ENCODE measurements around the gene PIGS. TPM values are rescaled to one million over a fixed set of nuclear protein-coding genes. Genes with fewer than 3 reads are reported as not detected.

The PIGS gene
- total and polyA plus RNA-seq, 12 donors: 9.0 to 69.3 (median 48.5) TPM

- ATAC-seq (no peak), DNase-seq (no peak)
- Histone ChIP-seq H3K4me3 (no peak overlapping the region), H3K27me3 (peaks cover 0 to 74% (median 46%) of the 10 kb centered on the region in 7 donors), H3K9me3 (no peaks in the 10 kb centered on the region), H3K4me1 (no peaks in the 10 kb centered on the region), H3K36me3 (no peaks in the 10 kb centered on the region), H3K27ac (no peak overlapping the region)
- intact Hi-C loops (cut with DNase I): no loop called here
- no peak for TF ChIP-seq CTCF (IDR thresholded peaks at IDR 0.05)
- WGBS, 2 donors: 66 to 73% methylated on average over 14 of the region's 14 CpGs
These were observed 64.4 kb downstream of the PIGS start for GRCh38 chr17:28506763-28507487.

- peaks cover 0 to 66% (median 38%) of the 10 kb centered on the region in 7 donors for H3K27me3 ChIP-seq
- H3K4me1 ChIP-seq: peaks cover 0 to 8% (median 0%) of the 10 kb centered on the region in 9 donors
- no peak within 1 kb of the TSS for H3K4me3 ChIP-seq
These were observed 65.2 kb downstream of the PIGS start, which contains the start of gene FOXN1 for GRCh38 chr17:28505986-28506665. FOXN1 (plus strand) TSS chr17:28506348; CDS start chr17:28523970, 17,622 bp downstream.

GRCh38 chr17:28503420-28503819 lies 67.9 kb downstream of the PIGS start:
- Histone ChIP-seq H3K36me3 (no peaks in the 10 kb centered on the region), H3K27me3 (peaks cover 0 to 41% (median 21%) of the 10 kb centered on the region in 7 donors), H3K4me3 (no peak overlapping the region), H3K27ac (no peak overlapping the region), H3K9me3 (no peaks in the 10 kb centered on the region), H3K4me1 (peaks cover 0 to 15% (median 0%) of the 10 kb centered on the region in 9 donors)
- DNase-seq (no peak), ATAC-seq (no peak)
- intact Hi-C loops (cut with DNase I): no loop called here
- 65 to 69% methylated on average over 3 of the region's 3 CpGs for WGBS, 2 donors
- no peak for TF ChIP-seq CTCF (IDR thresholded peaks at IDR 0.05)

More at GRCh38 chr17:28505986-28506665, 65.2 kb downstream of the PIGS start, which contains the start of gene FOXN1:
- H3K9me3 ChIP-seq: no peaks in the 10 kb centered on the region
- intact Hi-C loops (cut with DNase I): no loop called here
- no peak within 1 kb of the TSS for H3K27ac ChIP-seq
- no peaks in the 10 kb centered on the region for H3K36me3 ChIP-seq
- ATAC-seq (no peak), DNase-seq (no peak)
- WGBS, 2 donors: 79 to 84% methylated on average over 27 to 28 of the region's 28 CpGs
- no peak for TF ChIP-seq CTCF (IDR thresholded peaks at IDR 0.05)

Other genes starting within 250 kb of the PIGS start
- gene IFT20, start 236.1 kb downstream of the PIGS start, total RNA-seq: 10 to 100 TPM in 7 of 10 donors, 1 to 10 TPM in 3; 8.5 to 15.4 (median 10.8) TPM
- 10 to 100 TPM; 16.8 to 38.2 TPM for gene IFT20, start 236.1 kb downstream of the PIGS start, polyA plus RNA-seq
- gene TNFAIP1, start 235.8 kb downstream of the PIGS start, total RNA-seq: 10 to 100 TPM; 33.0 to 87.6 (median 45.8) TPM
- 10 to 100 TPM; 15.1 to 33.8 TPM for gene TNFAIP1, start 235.8 kb downstream of the PIGS start, polyA plus RNA-seq
- gene POLDIP2, start 214.0 kb downstream of the PIGS start, total RNA-seq: 100 to 1,000 TPM; 144 to 176 (median 160) TPM
- 100 to 1,000 TPM in 1 of 2 donors, 10 to 100 TPM in 1; 66.4 to 149 TPM for gene POLDIP2, start 214.0 kb downstream of the PIGS start, polyA plus RNA-seq
- not detected for gene SEBOX, start 206.3 kb downstream of the PIGS start, total RNA-seq
- not detected for gene SEBOX, start 206.3 kb downstream of the PIGS start, polyA plus RNA-seq
- 100 to 1,000 TPM in 1 of 10 donors, 10 to 100 TPM in 9; 44.8 to 121 (median 67.0) TPM for gene VTN, start 201.2 kb downstream of the PIGS start, total RNA-seq
- 10 to 100 TPM; 26.3 to 27.8 TPM for gene VTN, start 201.2 kb downstream of the PIGS start, polyA plus RNA-seq
- 10 to 100 TPM in 1 of 10 donors, 1 to 10 TPM in 9; 5.2 to 10.5 (median 8.4) TPM for gene SARM1, start 199.8 kb downstream of the PIGS start, total RNA-seq
- gene SARM1, start 199.8 kb downstream of the PIGS start, polyA plus RNA-seq: 1 to 10 TPM; 4.4 to 4.8 TPM
- gene SLC46A1, start 165.3 kb downstream of the PIGS start, total RNA-seq: 10 to 100 TPM in 1 of 10 donors, 1 to 10 TPM in 9; 3.6 to 10.2 (median 4.9) TPM
- gene SLC46A1, start 165.3 kb downstream of the PIGS start, polyA plus RNA-seq: 1 to 10 TPM; 1.4 to 2.8 TPM
- not detected for gene SLC13A2, start 97.9 kb downstream of the PIGS start, total RNA-seq
- not detected for gene SLC13A2, start 97.9 kb downstream of the PIGS start, polyA plus RNA-seq
- not detected for gene FOXN1, start 65.2 kb downstream of the PIGS start, total RNA-seq
- not detected for gene FOXN1, start 65.2 kb downstream of the PIGS start, polyA plus RNA-seq
- gene UNC119, start 18.9 kb downstream of the PIGS start, total RNA-seq: 10 to 100 TPM; 10.6 to 23.4 (median 21.0) TPM
- gene UNC119, start 18.9 kb downstream of the PIGS start, polyA plus RNA-seq: 10 to 100 TPM; 18.0 to 23.8 TPM
- gene ALDOC, start 5.4 kb upstream of the PIGS start, total RNA-seq: 100 to 1,000 TPM; 196 to 416 (median 291) TPM
- gene ALDOC, start 5.4 kb upstream of the PIGS start, polyA plus RNA-seq: 100 to 1,000 TPM; 122 to 156 TPM
- gene SPAG5, start 27.5 kb upstream of the PIGS start, total RNA-seq: 1 to 10 TPM in 7 of 10 donors, under 1 TPM in 3; 0.55 to 6.5 (median 1.2) TPM
- 1 to 10 TPM in 1 of 2 donors, under 1 TPM in 1; 0.86 to 1.6 TPM for gene SPAG5, start 27.5 kb upstream of the PIGS start, polyA plus RNA-seq
- gene RSKR, start 42.7 kb upstream of the PIGS start, total RNA-seq: 1 to 10 TPM; 2.1 to 6.4 (median 4.1) TPM
- gene RSKR, start 42.7 kb upstream of the PIGS start, polyA plus RNA-seq: 1 to 10 TPM; 3.0 to 8.7 TPM
- gene BLTP2, start 73.6 kb upstream of the PIGS start, total RNA-seq: 100 to 1,000 TPM in 1 of 10 donors, 10 to 100 TPM in 9; 61.6 to 110 (median 69.0) TPM
- gene BLTP2, start 73.6 kb upstream of the PIGS start, polyA plus RNA-seq: 10 to 100 TPM; 15.6 to 20.4 TPM
- gene SDF2, start 90.4 kb upstream of the PIGS start, total RNA-seq: 10 to 100 TPM; 26.6 to 38.8 (median 29.9) TPM
- gene SDF2, start 90.4 kb upstream of the PIGS start, polyA plus RNA-seq: 10 to 100 TPM; 16.8 to 54.7 TPM
- gene SUPT6H, start 90.7 kb upstream of the PIGS start, total RNA-seq: 10 to 100 TPM; 44.1 to 54.1 (median 50.5) TPM
- 10 to 100 TPM; 19.3 to 34.2 TPM for gene SUPT6H, start 90.7 kb upstream of the PIGS start, polyA plus RNA-seq
- 1 to 10 TPM in 9 of 10 donors, under 1 TPM in 1; 0.76 to 2.1 (median 1.3) TPM for gene PROCA1, start 140.4 kb upstream of the PIGS start, total RNA-seq
- 1 to 10 TPM in 1 of 2 donors, under 1 TPM in 1; 0.74 to 4.9 TPM for gene PROCA1, start 140.4 kb upstream of the PIGS start, polyA plus RNA-seq
- gene RAB34, start 146.3 kb upstream of the PIGS start, total RNA-seq: 10 to 100 TPM in 7 of 10 donors, 1 to 10 TPM in 3; 7.0 to 25.0 (median 10.4) TPM
- 10 to 100 TPM; 25.2 to 37.3 TPM for gene RAB34, start 146.3 kb upstream of the PIGS start, polyA plus RNA-seq
- gene RPL23A, start 148.5 kb upstream of the PIGS start, total RNA-seq: 100 to 1,000 TPM; 807 to 986 (median 861) TPM
- 1,000 to 10,000 TPM in 1 of 2 donors, 100 to 1,000 TPM in 1; 300 to 1,566 TPM for gene RPL23A, start 148.5 kb upstream of the PIGS start, polyA plus RNA-seq
- gene TLCD1, start 154.7 kb upstream of the PIGS start, total RNA-seq: 1 to 10 TPM in 4 of 10 donors, under 1 TPM in 6; 0.36 to 1.8 (median 0.89) TPM
- gene TLCD1, start 154.7 kb upstream of the PIGS start, polyA plus RNA-seq: 1 to 10 TPM; 3.4 to 9.3 TPM
- 1 to 10 TPM in 4 of 10 donors, under 1 TPM in 6; 0.38 to 2.8 (median 0.82) TPM for gene NEK8, start 157.3 kb upstream of the PIGS start, total RNA-seq
- gene NEK8, start 157.3 kb upstream of the PIGS start, polyA plus RNA-seq: 1 to 10 TPM; 1.1 to 1.8 TPM
- gene TRAF4, start 172.5 kb upstream of the PIGS start, total RNA-seq: 1 to 10 TPM; 1.3 to 6.4 (median 3.8) TPM
- 1 to 10 TPM; 2.8 to 3.8 TPM for gene TRAF4, start 172.5 kb upstream of the PIGS start, polyA plus RNA-seq